ENCODE measurements around the gene TGFBR3. TPM values are rescaled to one million over a fixed set of nuclear protein-coding genes. Genes with fewer than 3 reads are reported as not detected.

Gene TGFBR3
- total RNA-seq, 4 donors from 2014 or later = 32.9 to 138 (median 58.8) TPM

DNA sequence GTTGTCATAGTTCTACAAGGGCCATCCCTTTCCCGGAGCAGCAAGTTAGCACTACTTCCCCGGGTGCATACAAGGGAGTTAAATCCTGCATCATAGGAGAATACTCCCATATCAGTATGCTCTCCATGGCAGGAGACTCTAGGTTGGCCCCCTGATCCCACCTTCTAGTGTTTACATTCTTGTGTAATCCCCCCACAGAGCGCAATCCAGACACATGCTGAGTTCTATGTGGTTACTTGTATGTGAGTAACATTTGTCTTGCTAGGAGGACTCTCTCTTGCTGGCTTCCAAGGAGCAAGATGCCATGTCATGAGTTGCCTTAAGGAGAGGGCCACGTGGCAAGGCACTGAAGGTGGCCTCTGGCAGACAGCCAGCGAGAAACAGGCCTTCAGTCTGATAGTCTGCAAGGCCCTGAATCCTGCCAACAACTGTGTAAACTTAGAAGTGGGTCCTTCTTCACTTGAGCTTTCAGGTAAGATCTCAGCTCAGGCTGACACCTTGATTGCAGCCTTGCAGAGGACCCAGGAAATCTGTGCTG lies 230.0 kb downstream of the TGFBR3 start:
- peaks cover 5 to 8% of the 10 kb centered on the region in 2 donors for H3K9me3 ChIP-seq
- no peak overlapping the region for H3K27ac ChIP-seq
- no peaks in the 10 kb centered on the region for H3K27me3 ChIP-seq
- H3K4me1 ChIP-seq = peaks cover 5 to 10% (median 8%) of the 10 kb centered on the region in 4 donors
- no peaks in the 10 kb centered on the region for H3K36me3 ChIP-seq
- TF ChIP-seq CTCF (IDR thresholded peaks at IDR 0.05) (no peak), POLR2AphosphoS5 (IDR thresholded peaks at IDR 0.05) (no peak), EP300 (IDR thresholded peaks at IDR 0.05; ENCODE audit: low read depth) (no peak), POLR2A (IDR thresholded peaks at IDR 0.05) (no peak)
- intact Hi-C loops (cut with DNase I; ENCODE audit: low total_unique reads) = no loop called here
- H3K4me3 ChIP-seq = no peak overlapping the region
- DNase-seq = no peak
- WGBS, 2 donors (ENCODE audit: low coverage in 1 of 2) = 77 to 100% methylated on average over 2 to 4 of the region's 5 CpGs
- in situ Hi-C loops (cut with MboI; ENCODE audit: low pct_ligation_motif_present in 1 of 4, low pct_unique_long_range_greater_than_20kb in 1 of 4, low sequenced_read_pairs in 3 of 4) = no loop called here

DNA sequence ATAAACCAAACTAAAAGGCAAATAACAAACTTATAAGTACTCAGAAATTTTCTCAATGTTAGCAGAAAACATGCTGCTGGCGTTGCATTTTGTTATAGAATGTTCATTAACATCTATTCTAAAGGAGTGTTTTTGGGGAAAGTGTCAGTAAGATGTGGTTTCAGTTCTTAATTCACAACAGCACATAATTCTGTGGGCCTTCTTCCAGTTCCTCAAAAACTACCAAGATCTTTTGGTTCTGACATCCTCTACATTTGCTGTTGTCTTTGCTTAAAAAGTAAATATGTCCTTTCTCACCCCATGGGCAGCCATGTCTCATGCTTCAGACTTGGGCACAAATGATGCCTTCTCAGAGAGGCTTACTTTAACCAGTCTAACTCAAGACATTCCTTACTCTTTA lies 232.8 kb downstream of the TGFBR3 start:
- no peak overlapping the region for H3K4me3 ChIP-seq
- DNase-seq = no peak
- H3K36me3 ChIP-seq = no peaks in the 10 kb centered on the region
- peaks cover 5 to 15% (median 8%) of the 10 kb centered on the region in 4 donors for H3K4me1 ChIP-seq
- no peak overlapping the region for H3K27ac ChIP-seq
- TF ChIP-seq POLR2AphosphoS5 (IDR thresholded peaks at IDR 0.05) = no peak
- TF ChIP-seq CTCF (IDR thresholded peaks at IDR 0.05) = no peak
- no peak for TF ChIP-seq POLR2A (IDR thresholded peaks at IDR 0.05)
- no peak for TF ChIP-seq EP300 (IDR thresholded peaks at IDR 0.05; ENCODE audit: low read depth)
- no peaks in the 10 kb centered on the region for H3K9me3 ChIP-seq
- in situ Hi-C loops (cut with MboI; ENCODE audit: low pct_ligation_motif_present in 1 of 4, low pct_unique_long_range_greater_than_20kb in 1 of 4, low sequenced_read_pairs in 3 of 4) = no loop called here
- WGBS, 2 donors (ENCODE audit: low coverage in 1 of 2) = 78% methylated on average over 1 of the region's 1 CpG; no CpG with 5 or more reads in 1 of the 2 donors
- H3K27me3 ChIP-seq = no peaks in the 10 kb centered on the region
- intact Hi-C loops (cut with DNase I; ENCODE audit: low total_unique reads) = no loop called here

DNA sequence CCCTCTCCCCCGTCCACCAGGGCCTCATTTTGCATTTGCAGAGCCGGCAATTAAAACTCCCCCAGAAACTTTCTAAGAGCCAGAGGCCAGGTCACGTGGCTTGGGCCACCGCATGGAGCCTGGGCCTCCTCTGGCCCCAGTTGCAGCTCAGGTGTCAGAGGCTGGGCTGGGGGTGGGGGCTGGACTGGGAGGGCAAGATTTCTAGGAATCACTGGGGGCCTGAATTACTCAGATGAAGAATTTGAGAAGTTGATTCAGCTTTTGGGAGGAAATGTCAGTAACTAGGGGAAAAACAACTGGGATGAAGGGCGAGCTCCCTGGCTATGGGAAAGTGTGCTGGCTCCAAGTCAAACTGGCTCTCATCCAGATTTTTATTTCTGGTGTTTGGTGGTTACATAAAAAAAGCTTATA lies 234.3 kb downstream of the TGFBR3 start:
- intact Hi-C loops (cut with DNase I; ENCODE audit: low total_unique reads) = no loop called here
- Histone ChIP-seq H3K27ac (peak overlapping the region; percentile 50 to 66 (median 58)), H3K27me3 (no peaks in the 10 kb centered on the region), H3K9me3 (no peaks in the 10 kb centered on the region), H3K4me1 (peaks cover 5 to 15% (median 8%) of the 10 kb centered on the region in 4 donors), H3K4me3 (no peak overlapping the region), H3K36me3 (no peaks in the 10 kb centered on the region)
- peak; percentile 29 for DNase-seq
- in situ Hi-C loops (cut with MboI; ENCODE audit: low pct_ligation_motif_present in 1 of 4, low pct_unique_long_range_greater_than_20kb in 1 of 4, low sequenced_read_pairs in 3 of 4) = no loop called here
- WGBS, 2 donors (ENCODE audit: low coverage in 1 of 2) = 53% methylated on average over 5 of the region's 5 CpGs; no CpG with 5 or more reads in 1 of the 2 donors
- TF ChIP-seq POLR2AphosphoS5 (IDR thresholded peaks at IDR 0.05) (no peak), CTCF (IDR thresholded peaks at IDR 0.05) (no peak), POLR2A (IDR thresholded peaks at IDR 0.05) (no peak), EP300 (IDR thresholded peaks at IDR 0.05; ENCODE audit: low read depth) (no peak)

GRCh38 chr1:91651243-91651642 lies 234.7 kb downstream of the TGFBR3 start:
- Histone ChIP-seq H3K27me3 (no peaks in the 10 kb centered on the region), H3K36me3 (no peaks in the 10 kb centered on the region), H3K4me3 (no peak overlapping the region), H3K27ac (peak overlapping the region; percentile 50 to 66 (median 58)), H3K9me3 (no peaks in the 10 kb centered on the region), H3K4me1 (peaks cover 5 to 15% (median 8%) of the 10 kb centered on the region in 4 donors)
- 89 to 100% methylated on average over 1 to 4 of the region's 4 CpGs for WGBS, 2 donors (ENCODE audit: low coverage in 1 of 2)
- DNase-seq = no peak
- intact Hi-C loops (cut with DNase I; ENCODE audit: low total_unique reads) (no loop called here), in situ Hi-C loops (cut with MboI; ENCODE audit: low pct_ligation_motif_present in 1 of 4, low pct_unique_long_range_greater_than_20kb in 1 of 4, low sequenced_read_pairs in 3 of 4) (no loop called here)
- TF ChIP-seq CTCF (IDR thresholded peaks at IDR 0.05) (no peak), POLR2A (IDR thresholded peaks at IDR 0.05) (no peak), POLR2AphosphoS5 (IDR thresholded peaks at IDR 0.05) (no peak), EP300 (IDR thresholded peaks at IDR 0.05; ENCODE audit: low read depth) (no peak)
